Activated T-helper 2 cell treated with anti-CD3 and anti-CD28 coated beads, Interferon-gamma antibody, Interleukin-2, Interleukin-4, amounts not matched to agents 10 μg/mL and 5 μg/mL and 100 μg/mL, durations not matched to agents 14 hours and 24 hours and 36 hours (primary cell): ENCODE data around the gene PRELP. TPM values are rescaled to one million over a fixed set of nuclear protein-coding genes. Genes with fewer than 3 reads are reported as not detected.

Experiments used
- DNase-seq: peaks from one replicate; pipeline ENCODE4 v3.0.0; 2021; ENCODE audit warnings: low spot score
- H3K27ac Mint-ChIP-seq: one replicate; pipeline ENCODE4 v1.8.0; 2021; ENCODE audit warnings: mixed read lengths
- H3K27me3 Mint-ChIP-seq: one replicate; pipeline ENCODE4 v1.8.0; 2021; ENCODE audit warnings: low read depth, mixed read lengths
- H3K36me3 Mint-ChIP-seq: one replicate; pipeline ENCODE4 v1.8.0; 2021; ENCODE audit warnings: low read depth, mixed read lengths
- H3K4me1 Mint-ChIP-seq: one replicate; pipeline ENCODE4 v1.8.0; 2021; ENCODE audit warnings: low read depth, mixed read lengths
- H3K4me3 Mint-ChIP-seq: one replicate; pipeline ENCODE4 v1.8.0; 2021; ENCODE audit warnings: low read depth, mild to moderate bottlenecking, moderate library complexity, mixed read lengths
- H3K9me3 Mint-ChIP-seq: one replicate; pipeline ENCODE4 v1.8.0; 2021; ENCODE audit warnings: mixed read lengths
- intact Hi-C: fragments of 100-400 bp; cut with micrococcal nuclease; formaldehyde crosslinking; loops from one replicate; pipeline ENCODE4 v1.15.1; 2023
- total RNA-seq: library from RNA; stranded (reverse); gene quantifications from 2 replicates; pipeline ENCODE4 v1.2.3, GENCODE V29; 2022

Gene PRELP
- total RNA-seq, 1 donor from 2014 or later: not detected

- Mint-ChIP-seq H3K27me3 (peaks cover 9% of the 10 kb centered on the region), H3K9me3 (no peaks in the 10 kb centered on the region), H3K27ac (no peak overlapping the region), H3K36me3 (no peaks in the 10 kb centered on the region), H3K4me3 (no peak overlapping the region), H3K4me1 (peaks cover 7% of the 10 kb centered on the region)
- DNase-seq: no peak
- intact Hi-C loops: loop anchor here (10.0 kb wide), 1 partner anchor 618 kb away; no protein-coding TSS in a partner anchor
These were observed 31.4 kb downstream of the PRELP start for GRCh38 chr1:203506858-203507626.

GRCh38 chr1:203507759-203508158 lies 32.2 kb downstream of the PRELP start:
- peaks cover 12% of the 10 kb centered on the region for H3K4me1 Mint-ChIP-seq
- H3K4me3 Mint-ChIP-seq: no peak overlapping the region
- no peak for DNase-seq
- H3K27ac Mint-ChIP-seq: no peak overlapping the region
- H3K27me3 Mint-ChIP-seq: peaks cover 5% of the 10 kb centered on the region
- no peaks in the 10 kb centered on the region for H3K9me3 Mint-ChIP-seq
- H3K36me3 Mint-ChIP-seq: no peaks in the 10 kb centered on the region
- intact Hi-C loops: loop anchor here (10.0 kb wide), 1 partner anchor 617 kb away; no protein-coding TSS in a partner anchor

GRCh38 chr1:203508463-203509073 lies 33.0 kb downstream of the PRELP start:
- Mint-ChIP-seq H3K27ac (no peak overlapping the region), H3K36me3 (no peaks in the 10 kb centered on the region), H3K27me3 (no peaks in the 10 kb centered on the region), H3K4me3 (no peak overlapping the region), H3K9me3 (no peaks in the 10 kb centered on the region), H3K4me1 (peaks cover 20% of the 10 kb centered on the region)
- intact Hi-C loops: loop anchor here (10.0 kb wide), 1 partner anchor 616 kb away; no protein-coding TSS in a partner anchor
- no peak for DNase-seq

GRCh38 chr1:203509135-203509534 lies 33.5 kb downstream of the PRELP start:
- intact Hi-C loops: loop anchor here (10.0 kb wide), 1 partner anchor 616 kb away; no protein-coding TSS in a partner anchor
- Mint-ChIP-seq H3K36me3 (no peaks in the 10 kb centered on the region), H3K4me1 (peaks cover 26% of the 10 kb centered on the region), H3K27ac (no peak overlapping the region), H3K27me3 (no peaks in the 10 kb centered on the region), H3K4me3 (no peak overlapping the region), H3K9me3 (no peaks in the 10 kb centered on the region)
- no peak for DNase-seq

- Mint-ChIP-seq H3K4me3 (no peak overlapping the region), H3K27ac (no peak overlapping the region), H3K4me1 (peaks cover 24% of the 10 kb centered on the region), H3K27me3 (no peaks in the 10 kb centered on the region), H3K9me3 (no peaks in the 10 kb centered on the region), H3K36me3 (no peaks in the 10 kb centered on the region)
- DNase-seq: no peak
- intact Hi-C loops: loop anchor here (5.0 kb wide), 2 partner anchors 96 to 116 kb away; partner anchors contain the start of gene ATP2B4
These were observed 35.9 kb downstream of the PRELP start for GRCh38 chr1:203511513-203511912.

- Mint-ChIP-seq H3K9me3 (no peaks in the 10 kb centered on the region), H3K4me1 (peaks cover 24% of the 10 kb centered on the region), H3K4me3 (no peak overlapping the region), H3K27me3 (no peaks in the 10 kb centered on the region), H3K27ac (no peak overlapping the region), H3K36me3 (no peaks in the 10 kb centered on the region)
- intact Hi-C loops: loop anchor here (5.0 kb wide), 2 partner anchors 95 to 115 kb away; partner anchors contain the start of gene ATP2B4
- no peak for DNase-seq
These were observed 36.3 kb downstream of the PRELP start for GRCh38 chr1:203511930-203512329.

- H3K27me3 Mint-ChIP-seq: no peaks in the 10 kb centered on the region
- intact Hi-C loops: loop anchor here (5.0 kb wide), 2 partner anchors 95 to 115 kb away; partner anchors contain the start of gene ATP2B4
- H3K36me3 Mint-ChIP-seq: no peaks in the 10 kb centered on the region
- peak overlapping the region; percentile 85 for H3K27ac Mint-ChIP-seq
- no peak overlapping the region for H3K4me3 Mint-ChIP-seq
- DNase-seq: no peak
- H3K4me1 Mint-ChIP-seq: peaks cover 24% of the 10 kb centered on the region
- no peaks in the 10 kb centered on the region for H3K9me3 Mint-ChIP-seq
These were observed 36.9 kb downstream of the PRELP start for GRCh38 chr1:203512517-203512847.

GRCh38 chr1:203512848-203513584 lies 37.4 kb downstream of the PRELP start:
- peak overlapping the region; percentile 6 for H3K4me3 Mint-ChIP-seq
- intact Hi-C loops: loop anchor here (5.0 kb wide), 2 partner anchors 94 to 114 kb away; partner anchors contain the start of gene ATP2B4

GRCh38 chr1:203513585-203514031 lies 38.0 kb downstream of the PRELP start:
- intact Hi-C loops: loop anchor here (5.0 kb wide), 2 partner anchors 94 to 114 kb away; partner anchors contain the start of gene ATP2B4
- no peak overlapping the region for H3K4me3 Mint-ChIP-seq
- H3K27me3 Mint-ChIP-seq: no peaks in the 10 kb centered on the region
- no peaks in the 10 kb centered on the region for H3K36me3 Mint-ChIP-seq
- peaks cover 24% of the 10 kb centered on the region for H3K4me1 Mint-ChIP-seq
- no peak for DNase-seq
- H3K27ac Mint-ChIP-seq: peak overlapping the region; percentile 85
- no peaks in the 10 kb centered on the region for H3K9me3 Mint-ChIP-seq

More at GRCh38 chr1:203512848-203513584, 37.4 kb downstream of the PRELP start:
- Mint-ChIP-seq H3K4me1 (peaks cover 24% of the 10 kb centered on the region), H3K27me3 (no peaks in the 10 kb centered on the region), H3K9me3 (no peaks in the 10 kb centered on the region), H3K36me3 (no peaks in the 10 kb centered on the region), H3K27ac (peak overlapping the region; percentile 85)
- no peak for DNase-seq

GRCh38 chr1:203516184-203516583 lies 40.6 kb downstream of the PRELP start:
- Mint-ChIP-seq H3K4me3 (no peak overlapping the region), H3K27me3 (no peaks in the 10 kb centered on the region), H3K9me3 (no peaks in the 10 kb centered on the region), H3K4me1 (peaks cover 27% of the 10 kb centered on the region), H3K36me3 (no peaks in the 10 kb centered on the region), H3K27ac (no peak overlapping the region)
- intact Hi-C loops: no loop called here
- no peak for DNase-seq

GRCh38 chr1:203516906-203517305 lies 41.3 kb downstream of the PRELP start:
- Mint-ChIP-seq H3K9me3 (no peaks in the 10 kb centered on the region), H3K27me3 (no peaks in the 10 kb centered on the region), H3K4me3 (no peak overlapping the region), H3K4me1 (peaks cover 30% of the 10 kb centered on the region), H3K36me3 (no peaks in the 10 kb centered on the region), H3K27ac (no peak overlapping the region)
- no peak for DNase-seq
- intact Hi-C loops: no loop called here

GRCh38 chr1:203517426-203518110 lies 42.0 kb downstream of the PRELP start:
- peaks cover 27% of the 10 kb centered on the region for H3K4me1 Mint-ChIP-seq
- intact Hi-C loops: no loop called here
- H3K27me3 Mint-ChIP-seq: no peaks in the 10 kb centered on the region
- H3K36me3 Mint-ChIP-seq: no peaks in the 10 kb centered on the region
- no peak overlapping the region for H3K27ac Mint-ChIP-seq
- no peak overlapping the region for H3K4me3 Mint-ChIP-seq
- no peak for DNase-seq
- H3K9me3 Mint-ChIP-seq: no peaks in the 10 kb centered on the region
